ENCODE measurements around the gene GRB7.

Gene GRB7

GRCh38 chr17:39767147-39767546 is 29.4 kb downstream of the GRB7 start:
- Histone ChIP-seq H3K27me3 (ENCODE audit: control insufficient read depth in 1 of 2, insufficient read depth in 2 of 2, low read length in 2 of 2) (peaks cover 0 to 6% of the 10 kb centered on the region in 2 donors), H3K27ac (ENCODE audit: low read depth, low read length) (no peak overlapping the region), H3K4me1 (ENCODE audit: control insufficient read depth in 1 of 2, insufficient read depth in 2 of 2, low read length in 2 of 2) (peaks cover 10 to 13% of the 10 kb centered on the region in 2 donors), H3K36me3 (ENCODE audit: control insufficient read depth in 1 of 2, insufficient read depth in 2 of 2, low read length in 2 of 2) (peaks cover 0 to 3% of the 10 kb centered on the region in 2 donors), H3K9me3 (ENCODE audit: control insufficient read depth in 1 of 2, low read length in 2 of 2) (no peaks in the 10 kb centered on the region), H3K9ac (ENCODE audit: low read depth in 1 of 2, low read length in 2 of 2) (no peak overlapping the region), H3K4me3 (ENCODE audit: low read depth in 1 of 2, low read length in 2 of 2) (no peak overlapping the region)

GRCh38 chr17:39769974-39770587 is 32.3 kb downstream of the GRB7 start:
- H3K27ac ChIP-seq (ENCODE audit: low read depth, low read length): no peak overlapping the region
- H3K4me1 ChIP-seq (ENCODE audit: control insufficient read depth in 1 of 2, insufficient read depth in 2 of 2, low read length in 2 of 2): peaks cover 10 to 13% of the 10 kb centered on the region in 2 donors
- H3K36me3 ChIP-seq (ENCODE audit: control insufficient read depth in 1 of 2, insufficient read depth in 2 of 2, low read length in 2 of 2): peaks cover 0 to 3% of the 10 kb centered on the region in 2 donors
- no peak overlapping the region for H3K4me3 ChIP-seq (ENCODE audit: low read depth in 1 of 2, low read length in 2 of 2)
- H3K9me3 ChIP-seq (ENCODE audit: control insufficient read depth in 1 of 2, low read length in 2 of 2): no peaks in the 10 kb centered on the region
- H3K9ac ChIP-seq (ENCODE audit: low read depth in 1 of 2, low read length in 2 of 2): no peak overlapping the region
- peaks cover 0 to 6% of the 10 kb centered on the region in 2 donors for H3K27me3 ChIP-seq (ENCODE audit: control insufficient read depth in 1 of 2, insufficient read depth in 2 of 2, low read length in 2 of 2)

GRCh38 chr17:39772415-39772814 is 34.7 kb downstream of the GRB7 start:
- no peak overlapping the region for H3K4me3 ChIP-seq (ENCODE audit: low read depth in 1 of 2, low read length in 2 of 2)
- no peak overlapping the region for H3K27ac ChIP-seq (ENCODE audit: low read depth, low read length)
- no peak overlapping the region for H3K9ac ChIP-seq (ENCODE audit: low read depth in 1 of 2, low read length in 2 of 2)
- H3K27me3 ChIP-seq (ENCODE audit: control insufficient read depth in 1 of 2, insufficient read depth in 2 of 2, low read length in 2 of 2): no peaks in the 10 kb centered on the region
- peaks cover 6 to 13% of the 10 kb centered on the region in 2 donors for H3K4me1 ChIP-seq (ENCODE audit: control insufficient read depth in 1 of 2, insufficient read depth in 2 of 2, low read length in 2 of 2)
- H3K9me3 ChIP-seq (ENCODE audit: control insufficient read depth in 1 of 2, low read length in 2 of 2): no peaks in the 10 kb centered on the region
- no peaks in the 10 kb centered on the region for H3K36me3 ChIP-seq (ENCODE audit: control insufficient read depth in 1 of 2, insufficient read depth in 2 of 2, low read length in 2 of 2)

GRCh38 chr17:39772987-39773934 is 35.5 kb downstream of the GRB7 start:
- H3K4me3 ChIP-seq (ENCODE audit: low read depth in 1 of 2, low read length in 2 of 2): no peak overlapping the region
- peak overlapping the region in 1 of 2 donors; percentile 15 for H3K9ac ChIP-seq (ENCODE audit: low read depth in 1 of 2, low read length in 2 of 2)
- no peaks in the 10 kb centered on the region for H3K36me3 ChIP-seq (ENCODE audit: control insufficient read depth in 1 of 2, insufficient read depth in 2 of 2, low read length in 2 of 2)
- no peaks in the 10 kb centered on the region for H3K9me3 ChIP-seq (ENCODE audit: control insufficient read depth in 1 of 2, low read length in 2 of 2)
- H3K27me3 ChIP-seq (ENCODE audit: control insufficient read depth in 1 of 2, insufficient read depth in 2 of 2, low read length in 2 of 2): no peaks in the 10 kb centered on the region
- H3K27ac ChIP-seq (ENCODE audit: low read depth, low read length): no peak overlapping the region
- peaks cover 6 to 13% of the 10 kb centered on the region in 2 donors for H3K4me1 ChIP-seq (ENCODE audit: control insufficient read depth in 1 of 2, insufficient read depth in 2 of 2, low read length in 2 of 2)

GRCh38 chr17:39774047-39774446 is 36.3 kb downstream of the GRB7 start:
- no peaks in the 10 kb centered on the region for H3K27me3 ChIP-seq (ENCODE audit: control insufficient read depth in 1 of 2, insufficient read depth in 2 of 2, low read length in 2 of 2)
- H3K27ac ChIP-seq (ENCODE audit: low read depth, low read length): no peak overlapping the region
- peaks cover 1 to 11% of the 10 kb centered on the region in 2 donors for H3K4me1 ChIP-seq (ENCODE audit: control insufficient read depth in 1 of 2, insufficient read depth in 2 of 2, low read length in 2 of 2)
- H3K4me3 ChIP-seq (ENCODE audit: low read depth in 1 of 2, low read length in 2 of 2): no peak overlapping the region
- H3K36me3 ChIP-seq (ENCODE audit: control insufficient read depth in 1 of 2, insufficient read depth in 2 of 2, low read length in 2 of 2): no peaks in the 10 kb centered on the region
- no peak overlapping the region for H3K9ac ChIP-seq (ENCODE audit: low read depth in 1 of 2, low read length in 2 of 2)
- no peaks in the 10 kb centered on the region for H3K9me3 ChIP-seq (ENCODE audit: control insufficient read depth in 1 of 2, low read length in 2 of 2)

- H3K4me1 ChIP-seq (ENCODE audit: control insufficient read depth in 1 of 2, insufficient read depth in 2 of 2, low read length in 2 of 2): peaks cover 0 to 3% of the 10 kb centered on the region in 2 donors
- H3K9ac ChIP-seq (ENCODE audit: low read depth in 1 of 2, low read length in 2 of 2): peak overlapping the region in 1 of 2 donors; percentile 18
- H3K27me3 ChIP-seq (ENCODE audit: control insufficient read depth in 1 of 2, insufficient read depth in 2 of 2, low read length in 2 of 2): no peaks in the 10 kb centered on the region
- no peak overlapping the region for H3K27ac ChIP-seq (ENCODE audit: low read depth, low read length)
- no peaks in the 10 kb centered on the region for H3K9me3 ChIP-seq (ENCODE audit: control insufficient read depth in 1 of 2, low read length in 2 of 2)
- peak overlapping the region; percentile 22 to 37 for H3K4me3 ChIP-seq (ENCODE audit: low read depth in 1 of 2, low read length in 2 of 2)
- no peaks in the 10 kb centered on the region for H3K36me3 ChIP-seq (ENCODE audit: control insufficient read depth in 1 of 2, insufficient read depth in 2 of 2, low read length in 2 of 2)
These were observed 37.3 kb downstream of the GRB7 start for GRCh38 chr17:39775031-39775430.

GRCh38 chr17:39776252-39776651 is 38.5 kb downstream of the GRB7 start:
- Histone ChIP-seq H3K9me3 (ENCODE audit: control insufficient read depth in 1 of 2, low read length in 2 of 2) (no peaks in the 10 kb centered on the region), H3K4me3 (ENCODE audit: low read depth in 1 of 2, low read length in 2 of 2) (peak overlapping the region; percentile 16 to 49), H3K9ac (ENCODE audit: low read depth in 1 of 2, low read length in 2 of 2) (peak overlapping the region; percentile 13 to 31), H3K4me1 (ENCODE audit: control insufficient read depth in 1 of 2, insufficient read depth in 2 of 2, low read length in 2 of 2) (peaks cover 0 to 6% of the 10 kb centered on the region in 2 donors), H3K36me3 (ENCODE audit: control insufficient read depth in 1 of 2, insufficient read depth in 2 of 2, low read length in 2 of 2) (no peaks in the 10 kb centered on the region), H3K27ac (ENCODE audit: low read depth, low read length) (peak overlapping the region; percentile 52), H3K27me3 (ENCODE audit: control insufficient read depth in 1 of 2, insufficient read depth in 2 of 2, low read length in 2 of 2) (no peaks in the 10 kb centered on the region)

GRCh38 chr17:39777534-39778365 is 40.0 kb downstream of the GRB7 start:
- H3K27ac ChIP-seq (ENCODE audit: low read depth, low read length): no peak overlapping the region
- peak overlapping the region; percentile 20 to 31 for H3K9ac ChIP-seq (ENCODE audit: low read depth in 1 of 2, low read length in 2 of 2)
- H3K27me3 ChIP-seq (ENCODE audit: control insufficient read depth in 1 of 2, insufficient read depth in 2 of 2, low read length in 2 of 2): no peaks in the 10 kb centered on the region
- H3K4me3 ChIP-seq (ENCODE audit: low read depth in 1 of 2, low read length in 2 of 2): peak overlapping the region; percentile 43 to 49
- no peaks in the 10 kb centered on the region for H3K9me3 ChIP-seq (ENCODE audit: control insufficient read depth in 1 of 2, low read length in 2 of 2)
- peaks cover 13 to 14% of the 10 kb centered on the region in 2 donors for H3K4me1 ChIP-seq (ENCODE audit: control insufficient read depth in 1 of 2, insufficient read depth in 2 of 2, low read length in 2 of 2)
- H3K36me3 ChIP-seq (ENCODE audit: control insufficient read depth in 1 of 2, insufficient read depth in 2 of 2, low read length in 2 of 2): no peaks in the 10 kb centered on the region

- H3K27ac ChIP-seq (ENCODE audit: low read depth, low read length): no peak overlapping the region
- H3K4me1 ChIP-seq (ENCODE audit: control insufficient read depth in 1 of 2, insufficient read depth in 2 of 2, low read length in 2 of 2): peaks cover 13 to 16% of the 10 kb centered on the region in 2 donors
- H3K27me3 ChIP-seq (ENCODE audit: control insufficient read depth in 1 of 2, insufficient read depth in 2 of 2, low read length in 2 of 2): no peaks in the 10 kb centered on the region
- no peak overlapping the region for H3K4me3 ChIP-seq (ENCODE audit: low read depth in 1 of 2, low read length in 2 of 2)
- H3K9ac ChIP-seq (ENCODE audit: low read depth in 1 of 2, low read length in 2 of 2): no peak overlapping the region
- H3K9me3 ChIP-seq (ENCODE audit: control insufficient read depth in 1 of 2, low read length in 2 of 2): no peaks in the 10 kb centered on the region
- no peaks in the 10 kb centered on the region for H3K36me3 ChIP-seq (ENCODE audit: control insufficient read depth in 1 of 2, insufficient read depth in 2 of 2, low read length in 2 of 2)
These were observed 43.5 kb downstream of the GRB7 start for GRCh38 chr17:39781031-39781860.

Measured in duodenal mucosa (tissue), 2 donors.